Gastroesophageal sphincter (tissue), 3 donors: ENCODE results near the gene FAM32A.

ENCODE experiments used
- CTCF ChIP-seq, 4 experiments: fragments of 200-600 bp in 2 of 4; fragments of 450-650 bp in 2 of 4; sonication (generic) in 1 of 4; IDR thresholded peaks; one replicate each; pipeline ENCODE4 v1.5.1; 2017 to 2019; ENCODE audit warnings: antibody characterized with exemption in 4 of 4, mild to moderate bottlenecking in 2 of 4, moderate library complexity in 2 of 4
- EP300 ChIP-seq: sonication (generic); formaldehyde crosslinking; IDR thresholded peaks from one replicate; pipeline ENCODE4 v1.6.1; 2017; ENCODE audit warnings: antibody characterized with exemption, mild to moderate bottlenecking
- POLR2A ChIP-seq, 2 donors: fragments of 450-650 bp; IDR thresholded peaks; one replicate each; pipeline ENCODE4 v1.6.1; 2017; ENCODE audit warnings: antibody characterized with exemption in 2 of 2, mild to moderate bottlenecking in 2 of 2, moderate library complexity in 1 of 2
- POLR2AphosphoS5 ChIP-seq: sonication (generic); formaldehyde crosslinking; IDR thresholded peaks from one replicate; pipeline ENCODE4 v1.6.1; 2017; ENCODE audit warnings: antibody characterized with exemption

GRCh38 chr19:16208847-16209665, 23.8 kb downstream of the FAM32A start:
- TF ChIP-seq EP300 (no peak), CTCF (IDR thresholded peaks at IDR 0.05) (no peak), POLR2AphosphoS5 (no peak), POLR2A (IDR thresholded peaks at IDR 0.05) (no peak)
